Liver (tissue), 3 donors: Measurements from ENCODE around the gene NAT10.

Experiments used
- EGR1 ChIP-seq, 2 donors: IDR thresholded peaks; 2 replicates each; pipeline ENCODE4 v1.6.1; 2016 to 2018; ENCODE audit warnings: antibody characterized with exemption in 2 of 2, low read depth in 2 of 2
- JUND ChIP-seq, 2 donors: IDR thresholded peaks; 2 replicates each; pipeline ENCODE4 v1.6.1; 2016; ENCODE audit warnings: antibody characterized with exemption in 2 of 2
- MAX ChIP-seq: IDR thresholded peaks from 2 replicates; pipeline ENCODE4 v1.6.1; 2016; ENCODE audit warnings: antibody characterized with exemption
- RXRA ChIP-seq, 2 donors: IDR thresholded peaks; 2 replicates each; pipeline ENCODE4 v1.6.1; 2017 to 2018; ENCODE audit warnings: antibody characterized with exemption in 2 of 2, mild to moderate bottlenecking in 1 of 2
- SP1 ChIP-seq: IDR thresholded peaks from 2 replicates; pipeline ENCODE4 v1.6.1; 2018; ENCODE audit warnings: antibody characterized with exemption, mild to moderate bottlenecking
- TAF1 ChIP-seq: conservative IDR thresholded peaks from 2 replicates; pipeline ENCODE4 v1.6.1; 2016; ENCODE audit warnings: antibody characterized with exemption, mild to moderate bottlenecking
- TF ChIP-seq, protein P1 (sequence below): fragments of 150-350 bp; IDR thresholded peaks from 2 replicates; pipeline ENCODE4 v1.5.1; 2017; ENCODE audit warnings: improper control_type of control experiment, low read depth, low read length; ENCODE audit not compliant: missing input control
- TF ChIP-seq, protein P2 (sequence below): IDR thresholded peaks from 2 replicates; pipeline ENCODE4 v1.6.1; 2016; ENCODE audit warnings: antibody characterized with exemption, mild to moderate bottlenecking
- donor health status: healthy.
- donor health status: healthy.

GRCh38 chr11:34182921-34183685, 77.7 kb downstream of the NAT10 start:
- TF ChIP-seq, protein P1, sequence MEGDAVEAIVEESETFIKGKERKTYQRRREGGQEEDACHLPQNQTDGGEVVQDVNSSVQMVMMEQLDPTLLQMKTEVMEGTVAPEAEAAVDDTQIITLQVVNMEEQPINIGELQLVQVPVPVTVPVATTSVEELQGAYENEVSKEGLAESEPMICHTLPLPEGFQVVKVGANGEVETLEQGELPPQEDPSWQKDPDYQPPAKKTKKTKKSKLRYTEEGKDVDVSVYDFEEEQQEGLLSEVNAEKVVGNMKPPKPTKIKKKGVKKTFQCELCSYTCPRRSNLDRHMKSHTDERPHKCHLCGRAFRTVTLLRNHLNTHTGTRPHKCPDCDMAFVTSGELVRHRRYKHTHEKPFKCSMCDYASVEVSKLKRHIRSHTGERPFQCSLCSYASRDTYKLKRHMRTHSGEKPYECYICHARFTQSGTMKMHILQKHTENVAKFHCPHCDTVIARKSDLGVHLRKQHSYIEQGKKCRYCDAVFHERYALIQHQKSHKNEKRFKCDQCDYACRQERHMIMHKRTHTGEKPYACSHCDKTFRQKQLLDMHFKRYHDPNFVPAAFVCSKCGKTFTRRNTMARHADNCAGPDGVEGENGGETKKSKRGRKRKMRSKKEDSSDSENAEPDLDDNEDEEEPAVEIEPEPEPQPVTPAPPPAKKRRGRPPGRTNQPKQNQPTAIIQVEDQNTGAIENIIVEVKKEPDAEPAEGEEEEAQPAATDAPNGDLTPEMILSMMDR = no peak
- no peak for TF ChIP-seq MAX
- TF ChIP-seq, protein P2, sequence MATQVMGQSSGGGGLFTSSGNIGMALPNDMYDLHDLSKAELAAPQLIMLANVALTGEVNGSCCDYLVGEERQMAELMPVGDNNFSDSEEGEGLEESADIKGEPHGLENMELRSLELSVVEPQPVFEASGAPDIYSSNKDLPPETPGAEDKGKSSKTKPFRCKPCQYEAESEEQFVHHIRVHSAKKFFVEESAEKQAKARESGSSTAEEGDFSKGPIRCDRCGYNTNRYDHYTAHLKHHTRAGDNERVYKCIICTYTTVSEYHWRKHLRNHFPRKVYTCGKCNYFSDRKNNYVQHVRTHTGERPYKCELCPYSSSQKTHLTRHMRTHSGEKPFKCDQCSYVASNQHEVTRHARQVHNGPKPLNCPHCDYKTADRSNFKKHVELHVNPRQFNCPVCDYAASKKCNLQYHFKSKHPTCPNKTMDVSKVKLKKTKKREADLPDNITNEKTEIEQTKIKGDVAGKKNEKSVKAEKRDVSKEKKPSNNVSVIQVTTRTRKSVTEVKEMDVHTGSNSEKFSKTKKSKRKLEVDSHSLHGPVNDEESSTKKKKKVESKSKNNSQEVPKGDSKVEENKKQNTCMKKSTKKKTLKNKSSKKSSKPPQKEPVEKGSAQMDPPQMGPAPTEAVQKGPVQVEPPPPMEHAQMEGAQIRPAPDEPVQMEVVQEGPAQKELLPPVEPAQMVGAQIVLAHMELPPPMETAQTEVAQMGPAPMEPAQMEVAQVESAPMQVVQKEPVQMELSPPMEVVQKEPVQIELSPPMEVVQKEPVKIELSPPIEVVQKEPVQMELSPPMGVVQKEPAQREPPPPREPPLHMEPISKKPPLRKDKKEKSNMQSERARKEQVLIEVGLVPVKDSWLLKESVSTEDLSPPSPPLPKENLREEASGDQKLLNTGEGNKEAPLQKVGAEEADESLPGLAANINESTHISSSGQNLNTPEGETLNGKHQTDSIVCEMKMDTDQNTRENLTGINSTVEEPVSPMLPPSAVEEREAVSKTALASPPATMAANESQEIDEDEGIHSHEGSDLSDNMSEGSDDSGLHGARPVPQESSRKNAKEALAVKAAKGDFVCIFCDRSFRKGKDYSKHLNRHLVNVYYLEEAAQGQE = no peak
- no peak for TF ChIP-seq RXRA (IDR thresholded peaks at IDR 0.05)
- TF ChIP-seq EGR1 (IDR thresholded peaks at IDR 0.05; ENCODE audit: low read depth in 2 of 2) = no peak
- TF ChIP-seq TAF1 = no peak
- TF ChIP-seq SP1 = no peak
- TF ChIP-seq JUND (IDR thresholded peaks at IDR 0.05) = no peak
